ENCODE results near the gene EMC9. TPM values are rescaled to one million over a fixed set of nuclear protein-coding genes. Genes with fewer than 3 reads are reported as not detected.

EMC9 gene
- total RNA-seq, 1 experiment from 2014 or later, result 42.0 TPM

- Histone ChIP-seq H3K27me3 (ENCODE audit: insufficient read depth, low read length) (no peaks in the 10 kb centered on the region), H3K27ac (ENCODE audit: low read depth, low read length) (no peak within 1 kb of the TSS), H3K4me1 (ENCODE audit: control insufficient read depth in 1 of 2, insufficient read depth in 2 of 2, low read length in 2 of 2) (no peaks in the 10 kb centered on the region), H3K9me2 (ENCODE audit: insufficient read depth) (no peaks in the 10 kb centered on the region), H3K36me3 (ENCODE audit: control insufficient read depth in 1 of 2, insufficient read depth in 2 of 2, low read length in 2 of 2) (no peaks in the 10 kb centered on the region), H3K4me2 (ENCODE audit: low read length) (no peak within 1 kb of the TSS), H3K4me3 (replicated peaks in 1 of 2; ENCODE audit: low read depth in 1 of 2, low read length in 2 of 2) (no peak within 1 kb of the TSS), H3K79me2 (ENCODE audit: insufficient read depth, low read length) (no peaks in the 10 kb centered on the region), H3K9ac (ENCODE audit: low read length) (no peak within 1 kb of the TSS), H2AFZ (ENCODE audit: low read depth, low read length, poor library complexity, severe bottlenecking) (no peak within 1 kb of the TSS), H3K9me3 (ENCODE audit: control insufficient read depth in 1 of 2, insufficient read depth in 1 of 2, low read depth in 1 of 2, low read length in 2 of 2) (no peaks in the 10 kb centered on the region), H4K20me1 (ENCODE audit: insufficient read depth) (no peaks in the 10 kb centered on the region)
- intact Hi-C loops (cut with micrococcal nuclease), result no loop called here
- RAD21 ChIA-PET (ENCODE audit: low non-redundant PET in 1 of 2, low total read pairs in 2 of 2, uncharacterized antibody in 2 of 2, unreplicated experiment in 2 of 2), result no interaction called here
- TF ChIP-seq ELF1 (IDR thresholded peaks at IDR 0.05; ENCODE audit: borderline replicate concordance, low read depth), result no peak
- no peak for TF ChIP-seq SIN3A (IDR thresholded peaks at IDR 0.05; ENCODE audit: low read depth)
- TF ChIP-seq JUND (IDR thresholded peaks at IDR 0.05), result no peak
- no peak for TF ChIP-seq CTCF (IDR thresholded peaks at IDR 0.05 in 2 of 3, conservative IDR thresholded peaks at IDR 0.05 in 1 of 3; ENCODE audit: borderline replicate concordance in 1 of 3, insufficient read depth in 1 of 3, low read depth in 2 of 3, low read length in 2 of 3)
- TF ChIP-seq TCF7L2 (IDR thresholded peaks at IDR 0.05; ENCODE audit: borderline replicate concordance, extremely low read depth, insufficient read depth, insufficient read length), result no peak
- TF ChIP-seq SP1 (IDR thresholded peaks at IDR 0.05; ENCODE audit: low read depth), result no peak
- no peak for TF ChIP-seq EGR1 (IDR thresholded peaks at IDR 0.05; ENCODE audit: low read depth)
- no peak for TF ChIP-seq POLR2A (IDR thresholded peaks at IDR 0.05; ENCODE audit: borderline replicate concordance, extremely low read depth, insufficient read depth, insufficient read length)
- TF ChIP-seq RAD21 (IDR thresholded peaks at IDR 0.05; ENCODE audit: low read depth), result no peak
- TF ChIP-seq EZH2phosphoT487 (IDR thresholded peaks at IDR 0.05; ENCODE audit: borderline replicate concordance), result no peak
- no peak for TF ChIP-seq CEBPB (IDR thresholded peaks at IDR 0.05; ENCODE audit: low read depth)
- no peak for TF ChIP-seq FOSL1 (IDR thresholded peaks at IDR 0.05; ENCODE audit: low read depth)
- TF ChIP-seq POLR2AphosphoS5 (IDR thresholded peaks at IDR 0.05; ENCODE audit: low read depth, low read length), result no peak
- TF ChIP-seq MAX (IDR thresholded peaks at IDR 0.05), result no peak
- TF ChIP-seq ZNF274 (IDR thresholded peaks at IDR 0.05; ENCODE audit: low read depth, low read length), result no peak
- no peak for TF ChIP-seq YY1 (IDR thresholded peaks at IDR 0.05; ENCODE audit: extremely low read depth, insufficient replicate concordance, low read depth, low read length)
- TF ChIP-seq, protein P1, sequence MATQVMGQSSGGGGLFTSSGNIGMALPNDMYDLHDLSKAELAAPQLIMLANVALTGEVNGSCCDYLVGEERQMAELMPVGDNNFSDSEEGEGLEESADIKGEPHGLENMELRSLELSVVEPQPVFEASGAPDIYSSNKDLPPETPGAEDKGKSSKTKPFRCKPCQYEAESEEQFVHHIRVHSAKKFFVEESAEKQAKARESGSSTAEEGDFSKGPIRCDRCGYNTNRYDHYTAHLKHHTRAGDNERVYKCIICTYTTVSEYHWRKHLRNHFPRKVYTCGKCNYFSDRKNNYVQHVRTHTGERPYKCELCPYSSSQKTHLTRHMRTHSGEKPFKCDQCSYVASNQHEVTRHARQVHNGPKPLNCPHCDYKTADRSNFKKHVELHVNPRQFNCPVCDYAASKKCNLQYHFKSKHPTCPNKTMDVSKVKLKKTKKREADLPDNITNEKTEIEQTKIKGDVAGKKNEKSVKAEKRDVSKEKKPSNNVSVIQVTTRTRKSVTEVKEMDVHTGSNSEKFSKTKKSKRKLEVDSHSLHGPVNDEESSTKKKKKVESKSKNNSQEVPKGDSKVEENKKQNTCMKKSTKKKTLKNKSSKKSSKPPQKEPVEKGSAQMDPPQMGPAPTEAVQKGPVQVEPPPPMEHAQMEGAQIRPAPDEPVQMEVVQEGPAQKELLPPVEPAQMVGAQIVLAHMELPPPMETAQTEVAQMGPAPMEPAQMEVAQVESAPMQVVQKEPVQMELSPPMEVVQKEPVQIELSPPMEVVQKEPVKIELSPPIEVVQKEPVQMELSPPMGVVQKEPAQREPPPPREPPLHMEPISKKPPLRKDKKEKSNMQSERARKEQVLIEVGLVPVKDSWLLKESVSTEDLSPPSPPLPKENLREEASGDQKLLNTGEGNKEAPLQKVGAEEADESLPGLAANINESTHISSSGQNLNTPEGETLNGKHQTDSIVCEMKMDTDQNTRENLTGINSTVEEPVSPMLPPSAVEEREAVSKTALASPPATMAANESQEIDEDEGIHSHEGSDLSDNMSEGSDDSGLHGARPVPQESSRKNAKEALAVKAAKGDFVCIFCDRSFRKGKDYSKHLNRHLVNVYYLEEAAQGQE (IDR thresholded peaks at IDR 0.05; ENCODE audit: low read depth), result no peak
- TF ChIP-seq, protein P2, sequence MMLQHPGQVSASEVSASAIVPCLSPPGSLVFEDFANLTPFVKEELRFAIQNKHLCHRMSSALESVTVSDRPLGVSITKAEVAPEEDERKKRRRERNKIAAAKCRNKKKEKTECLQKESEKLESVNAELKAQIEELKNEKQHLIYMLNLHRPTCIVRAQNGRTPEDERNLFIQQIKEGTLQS (IDR thresholded peaks at IDR 0.05), result no peak
- no peak for TF ChIP-seq EZH2 (IDR thresholded peaks at IDR 0.05)
- no TSS peak for BruUV-seq (replicated peaks)
- POLR2A ChIA-PET, result no interaction called here
- no peak for DNase-seq (ENCODE audit: low read depth, low spot score)
- CTCF ChIA-PET, result no interaction called here
- ATAC-seq, result no peak
These were observed 30.2 kb upstream of the EMC9 start, which contains the start of gene REC8 for GRCh38 chr14:24171422-24172260. REC8 (plus strand) TSS chr14:24172080; CDS start chr14:24172553, 473 bp downstream.
